ENCODE data around the gene GRID2IP. TPM values are rescaled to one million over a fixed set of nuclear protein-coding genes. Genes with fewer than 3 reads are reported as not detected.
A peak's percentile ranks its signal among the peaks of the same experiment; 100 is the strongest.

Gene GRID2IP
- total and polyA plus RNA-seq, 2 of the 13 experiments (the other 11 are each of a cell fraction or from before 2014, with no cell fraction given): 0.03 TPM; not detected in 1

DNA sequence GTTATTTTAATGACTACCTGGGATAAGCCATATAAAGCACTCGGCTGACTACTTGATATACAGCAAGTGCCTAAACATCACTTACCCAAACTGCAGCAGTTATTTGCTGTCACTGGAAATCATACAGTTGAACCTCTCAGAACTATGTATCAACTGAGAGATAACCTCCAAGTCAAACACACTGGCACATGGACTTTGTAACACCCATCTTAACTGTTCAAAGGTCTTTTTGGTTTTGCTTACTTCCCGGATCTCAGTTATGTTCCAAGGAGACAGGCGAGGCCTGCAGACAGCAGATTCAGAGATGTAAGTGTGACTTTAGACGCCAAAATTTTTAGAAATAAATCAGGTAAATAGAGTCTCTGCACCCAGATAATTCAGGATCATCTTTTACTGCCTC is 69.0 kb downstream of the GRID2IP start:
- CTCF ChIA-PET (ENCODE audit: low intra/inter-chr PET ratio, low total read pairs): no interaction called here
- peak; percentile 3; the same call in 2 of the 3 replicates for ATAC-seq
- peak overlapping the region; percentile 92 to 99 (median 99) for H3K4me3 ChIP-seq (replicated peaks in 1 of 3; ENCODE audit: insufficient read depth in 1 of 3, low read depth in 2 of 3, low read length in 3 of 3)
- peak; percentile 82 for DNase-seq (ENCODE audit: low spot score)
- peaks cover 63% of the 10 kb centered on the region for H3K79me2 ChIP-seq (ENCODE audit: insufficient read depth, low read length)
- TSS peak; percentile 53 for BruUV-seq (replicated peaks)
- H3K27me3 ChIP-seq (ENCODE audit: control insufficient read depth in 1 of 2, insufficient read depth in 2 of 2, low read length in 2 of 2): no peaks in the 10 kb centered on the region; a peak in 1 of 5 replicates
- intact Hi-C loops (cut with micrococcal nuclease; ENCODE audit: unreplicated experiment): no loop called here
- H3K27ac ChIP-seq (ENCODE audit: extremely low read length, insufficient read depth, low read length): peak overlapping the region; percentile 87
- H3K36me3 ChIP-seq (replicated peaks in 1 of 2; ENCODE audit: control insufficient read depth in 1 of 2, insufficient read depth in 2 of 2, low read length in 2 of 2): peaks cover 2 to 18% of the 10 kb centered on the region in 2 experiments; a peak in 2 of 5 replicates
- peaks cover 56% of the 10 kb centered on the region for H3K4me1 ChIP-seq (ENCODE audit: insufficient read depth, low read length)
- WGBS (ENCODE audit: low lambda C conversion rate): 0% methylated on average over 4 of the region's 4 CpGs
- H2AFZ ChIP-seq (ENCODE audit: low read length): no peak overlapping the region
- H3K9ac ChIP-seq (ENCODE audit: insufficient read depth, low read depth, low read length): peak overlapping the region; percentile 99
- POLR2A ChIA-PET: no interaction called here
- peak; percentile 88 for FAIRE-seq
- H3K9me3 ChIP-seq (ENCODE audit: low read length): no peaks in the 10 kb centered on the region
- peak overlapping the region; percentile 73 for H3K4me2 ChIP-seq (ENCODE audit: low read depth, low read length)
- in situ Hi-C loops (cut with HindIII; ENCODE audit: extremely low pct_ligation_motif_present, low pct_unique_long_range_greater_than_20kb): no loop called here
- peaks cover 58% of the 10 kb centered on the region for H4K20me1 ChIP-seq (ENCODE audit: insufficient read depth, low read length)
- TF ChIP-seq ZNF768 (CRISPR knock-in tag; IDR thresholded peaks at IDR 0.05) (no peak), ARNTL (CRISPR knock-in tag; IDR thresholded peaks at IDR 0.05) (0 out of 2 replicates have a peak, but pooled peaks have one; percentile 45), FOXK2 (IDR thresholded peaks at IDR 0.05) (no peak; the same call in 1 of the 2 replicates), ZNF562 (CRISPR knock-in tag; IDR thresholded peaks at IDR 0.05; ENCODE audit: borderline replicate concordance) (no peak), GATAD1 (CRISPR knock-in tag; IDR thresholded peaks at IDR 0.05) (0 out of 2 replicates have a peak, but pooled peaks have one; percentile 26), ZNF34 (CRISPR knock-in tag; IDR thresholded peaks at IDR 0.05; ENCODE audit: borderline replicate concordance) (no peak), ZNF792 (CRISPR knock-in tag; IDR thresholded peaks at IDR 0.05) (no peak), HOXA9 (CRISPR knock-in tag; IDR thresholded peaks at IDR 0.05; ENCODE audit: borderline replicate concordance) (no peak), CHD4 (IDR thresholded peaks at IDR 0.05; ENCODE audit: borderline replicate concordance, low read length) (no peak), MXI1 (IDR thresholded peaks at IDR 0.05; ENCODE audit: borderline replicate concordance, low read depth, low read length) (peak; percentile 34; the same call in 1 of the 3 replicates), SNAI1 (CRISPR knock-in tag; IDR thresholded peaks at IDR 0.05; ENCODE audit: borderline replicate concordance) (no peak), ZNF343 (CRISPR knock-in tag; IDR thresholded peaks at IDR 0.05) (no peak), MBD4 (IDR thresholded peaks at IDR 0.05; ENCODE audit: borderline replicate concordance, low read length) (no peak), BORCS8-MEF2B (CRISPR knock-in tag; IDR thresholded peaks at IDR 0.05) (no peak), PHF20 (CRISPR knock-in tag; IDR thresholded peaks at IDR 0.05) (no peak), ESRRA (CRISPR knock-in tag; IDR thresholded peaks at IDR 0.05; ENCODE audit: low read depth) (peak; percentile 74; the same call in 1 of the 2 replicates), ELF3 (CRISPR knock-in tag; IDR thresholded peaks at IDR 0.05) (peak; percentile 83), FOXA1 (IDR thresholded peaks at IDR 0.05) (no peak), FOXA1 (CRISPR knock-in tag; IDR thresholded peaks at IDR 0.05) (peak; percentile 56; the same call in 1 of the 2 replicates), ZNF264 (CRISPR knock-in tag; IDR thresholded peaks at IDR 0.05) (no peak)
- TF ChIP-seq, protein P1, sequence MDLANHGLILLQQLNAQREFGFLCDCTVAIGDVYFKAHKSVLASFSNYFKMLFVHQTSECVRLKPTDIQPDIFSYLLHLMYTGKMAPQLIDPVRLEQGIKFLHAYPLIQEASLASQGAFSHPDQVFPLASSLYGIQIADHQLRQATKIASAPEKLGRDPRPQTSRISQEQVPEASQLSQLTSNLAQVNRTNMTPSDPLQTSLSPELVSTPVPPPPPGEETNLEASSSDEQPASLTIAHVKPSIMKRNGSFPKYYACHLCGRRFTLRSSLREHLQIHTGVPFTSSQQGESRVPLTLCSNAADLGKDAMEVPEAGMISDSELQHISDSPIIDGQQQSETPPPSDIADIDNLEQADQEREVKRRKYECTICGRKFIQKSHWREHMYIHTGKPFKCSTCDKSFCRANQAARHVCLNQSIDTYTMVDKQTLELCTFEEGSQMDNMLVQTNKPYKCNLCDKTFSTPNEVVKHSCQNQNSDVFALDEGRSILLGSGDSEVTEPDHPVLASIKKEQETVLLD (CRISPR knock-in tag; IDR thresholded peaks at IDR 0.05; ENCODE audit: low read depth): no peak
- TF ChIP-seq, protein P2, sequence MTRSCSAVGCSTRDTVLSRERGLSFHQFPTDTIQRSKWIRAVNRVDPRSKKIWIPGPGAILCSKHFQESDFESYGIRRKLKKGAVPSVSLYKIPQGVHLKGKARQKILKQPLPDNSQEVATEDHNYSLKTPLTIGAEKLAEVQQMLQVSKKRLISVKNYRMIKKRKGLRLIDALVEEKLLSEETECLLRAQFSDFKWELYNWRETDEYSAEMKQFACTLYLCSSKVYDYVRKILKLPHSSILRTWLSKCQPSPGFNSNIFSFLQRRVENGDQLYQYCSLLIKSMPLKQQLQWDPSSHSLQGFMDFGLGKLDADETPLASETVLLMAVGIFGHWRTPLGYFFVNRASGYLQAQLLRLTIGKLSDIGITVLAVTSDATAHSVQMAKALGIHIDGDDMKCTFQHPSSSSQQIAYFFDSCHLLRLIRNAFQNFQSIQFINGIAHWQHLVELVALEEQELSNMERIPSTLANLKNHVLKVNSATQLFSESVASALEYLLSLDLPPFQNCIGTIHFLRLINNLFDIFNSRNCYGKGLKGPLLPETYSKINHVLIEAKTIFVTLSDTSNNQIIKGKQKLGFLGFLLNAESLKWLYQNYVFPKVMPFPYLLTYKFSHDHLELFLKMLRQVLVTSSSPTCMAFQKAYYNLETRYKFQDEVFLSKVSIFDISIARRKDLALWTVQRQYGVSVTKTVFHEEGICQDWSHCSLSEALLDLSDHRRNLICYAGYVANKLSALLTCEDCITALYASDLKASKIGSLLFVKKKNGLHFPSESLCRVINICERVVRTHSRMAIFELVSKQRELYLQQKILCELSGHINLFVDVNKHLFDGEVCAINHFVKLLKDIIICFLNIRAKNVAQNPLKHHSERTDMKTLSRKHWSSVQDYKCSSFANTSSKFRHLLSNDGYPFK (CRISPR knock-in tag; IDR thresholded peaks at IDR 0.05; ENCODE audit: borderline replicate concordance): no peak
- TF ChIP-seq, protein P3, sequence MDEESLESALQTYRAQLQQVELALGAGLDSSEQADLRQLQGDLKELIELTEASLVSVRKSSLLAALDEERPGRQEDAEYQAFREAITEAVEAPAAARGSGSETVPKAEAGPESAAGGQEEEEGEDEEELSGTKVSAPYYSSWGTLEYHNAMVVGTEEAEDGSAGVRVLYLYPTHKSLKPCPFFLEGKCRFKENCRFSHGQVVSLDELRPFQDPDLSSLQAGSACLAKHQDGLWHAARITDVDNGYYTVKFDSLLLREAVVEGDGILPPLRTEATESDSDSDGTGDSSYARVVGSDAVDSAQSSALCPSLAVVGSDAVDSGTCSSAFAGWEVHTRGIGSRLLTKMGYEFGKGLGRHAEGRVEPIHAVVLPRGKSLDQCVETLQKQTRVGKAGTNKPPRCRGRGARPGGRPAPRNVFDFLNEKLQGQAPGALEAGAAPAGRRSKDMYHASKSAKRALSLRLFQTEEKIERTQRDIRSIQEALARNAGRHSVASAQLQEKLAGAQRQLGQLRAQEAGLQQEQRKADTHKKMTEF (CRISPR knock-in tag; IDR thresholded peaks at IDR 0.05): 0 out of 2 replicates have a peak, but pooled peaks have one; percentile 30
